Astrocyte (in vitro differentiated cells and primary cell): ENCODE data around the gene CACNA1D.

Experiments used
- EZH2 ChIP-seq: IDR thresholded peaks from 2 replicates; pipeline ENCODE4 v1.6.1; 2012; ENCODE audit warnings: mild to moderate bottlenecking, low read length, inconsistent platforms; ENCODE audit not compliant: insufficient read depth
- TF ChIP-seq, protein P1 (sequence below): IDR thresholded peaks from 2 replicates; pipeline ENCODE4 v1.5.1; 2011; ENCODE audit warnings: low read depth, mild to moderate bottlenecking, inconsistent platforms, low read length, moderate library complexity; ENCODE audit not compliant: insufficient read depth

DNA sequence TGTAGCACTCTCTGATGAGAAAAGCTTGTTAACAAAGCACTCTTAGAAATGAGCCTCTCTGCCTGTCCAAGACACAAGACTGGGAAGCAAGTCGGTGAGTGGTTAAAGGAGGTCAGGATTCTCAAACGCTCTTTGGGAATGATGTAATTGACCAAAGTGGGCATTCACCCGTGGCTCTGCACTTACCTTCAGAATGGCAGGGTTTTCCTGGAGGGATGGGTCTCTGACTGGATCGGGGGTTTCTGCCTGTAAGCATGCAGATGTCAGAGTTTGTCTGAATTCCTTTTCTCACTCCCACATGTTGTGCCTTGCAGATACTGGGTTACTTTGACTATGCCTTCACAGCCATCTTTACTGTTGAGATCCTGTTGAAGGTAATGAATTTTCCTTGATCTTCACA lies 245.6 kb downstream of the CACNA1D start:
- TF ChIP-seq, protein P1, sequence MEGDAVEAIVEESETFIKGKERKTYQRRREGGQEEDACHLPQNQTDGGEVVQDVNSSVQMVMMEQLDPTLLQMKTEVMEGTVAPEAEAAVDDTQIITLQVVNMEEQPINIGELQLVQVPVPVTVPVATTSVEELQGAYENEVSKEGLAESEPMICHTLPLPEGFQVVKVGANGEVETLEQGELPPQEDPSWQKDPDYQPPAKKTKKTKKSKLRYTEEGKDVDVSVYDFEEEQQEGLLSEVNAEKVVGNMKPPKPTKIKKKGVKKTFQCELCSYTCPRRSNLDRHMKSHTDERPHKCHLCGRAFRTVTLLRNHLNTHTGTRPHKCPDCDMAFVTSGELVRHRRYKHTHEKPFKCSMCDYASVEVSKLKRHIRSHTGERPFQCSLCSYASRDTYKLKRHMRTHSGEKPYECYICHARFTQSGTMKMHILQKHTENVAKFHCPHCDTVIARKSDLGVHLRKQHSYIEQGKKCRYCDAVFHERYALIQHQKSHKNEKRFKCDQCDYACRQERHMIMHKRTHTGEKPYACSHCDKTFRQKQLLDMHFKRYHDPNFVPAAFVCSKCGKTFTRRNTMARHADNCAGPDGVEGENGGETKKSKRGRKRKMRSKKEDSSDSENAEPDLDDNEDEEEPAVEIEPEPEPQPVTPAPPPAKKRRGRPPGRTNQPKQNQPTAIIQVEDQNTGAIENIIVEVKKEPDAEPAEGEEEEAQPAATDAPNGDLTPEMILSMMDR: no peak
- TF ChIP-seq EZH2: no peak
